HCT116 (cell line): ENCODE results near the gene TNC.

Source experiments
- EZH2phosphoT487 ChIP-seq: fragments of 200-600 bp; IDR thresholded peaks from 2 replicates; pipeline ENCODE4 v1.6.1; 2018; ENCODE audit warnings: antibody characterized with exemption, borderline replicate concordance
- FOSL1 ChIP-seq: IDR thresholded peaks from 2 replicates; pipeline ENCODE4 v1.6.1; 2012; ENCODE audit warnings: low read depth

DNA sequence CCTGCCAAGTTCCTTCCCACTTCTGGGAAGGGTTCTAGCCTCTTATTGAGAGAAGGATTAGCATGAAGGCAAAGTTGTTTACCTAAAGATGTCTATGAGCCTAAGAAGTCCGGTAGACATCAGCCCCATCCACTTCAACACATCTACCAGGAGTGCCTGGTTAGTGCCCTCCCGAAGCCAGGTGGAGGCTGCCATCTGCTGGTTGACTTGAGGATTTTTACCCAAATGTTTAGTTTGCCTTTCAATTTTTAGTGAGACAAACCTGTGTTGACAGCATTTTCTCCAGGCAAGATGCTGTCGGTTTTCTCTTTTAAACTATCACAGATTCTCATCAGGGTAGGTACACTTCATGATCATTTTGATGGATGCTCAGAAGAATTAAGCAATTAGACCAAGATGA is 104.0 kb downstream of the TNC start:
- TF ChIP-seq FOSL1 (no peak), EZH2phosphoT487 (no peak)
